GM23338 (cell line): ENCODE data around the gene EPHB2. TPM values are rescaled to one million over a fixed set of nuclear protein-coding genes. Genes with fewer than 3 reads are reported as not detected.

Experiments
- ATAC-seq: fragments of 200-7000 bp; cut with Tn5 transposase; 3 replicates; pipeline ENCODE4 v1.9.1; 2020
- DNase-seq: peaks from one replicate; pipeline ENCODE4 v3.0.0-alpha.2; 2015; ENCODE audit warnings: low spot score
- H2AFZ ChIP-seq: fragments of 200-600 bp; sonication (generic); 2 replicates; pipeline ENCODE4 v1.8.0; 2016; ENCODE audit warnings: antibody characterized with exemption, mild to moderate bottlenecking, moderate library complexity
- H3F3A ChIP-seq: fragments of 200-600 bp; sonication (generic); replicated peaks from 2 replicates; pipeline ENCODE4 v1.8.0; 2017; ENCODE audit warnings: antibody characterized with exemption, mixed run types, low read depth
- H3K27ac ChIP-seq: fragments of 200-600 bp; sonication (generic); 2 replicates; pipeline ENCODE4 v1.6.1; 2016; ENCODE audit warnings: low read depth
- H3K27me3 ChIP-seq: fragments of 200-600 bp; sonication (generic); 2 replicates; pipeline ENCODE4 v1.8.0; 2016; ENCODE audit warnings: mild to moderate bottlenecking, mixed run types, moderate library complexity; ENCODE audit not compliant: insufficient read depth
- H3K36me3 ChIP-seq: fragments of 200-600 bp; sonication (generic); 2 replicates; pipeline ENCODE4 v1.8.0; 2016; ENCODE audit warnings: mild to moderate bottlenecking; ENCODE audit not compliant: insufficient read depth
- H3K4me1 ChIP-seq: fragments of 200-600 bp; sonication (generic); 2 replicates; pipeline ENCODE4 v1.8.0; 2016; ENCODE audit warnings: mild to moderate bottlenecking, moderate library complexity; ENCODE audit not compliant: insufficient read depth
- H3K4me2 ChIP-seq: fragments of 200-600 bp; sonication (generic); 2 replicates; pipeline ENCODE4 v1.7.1; 2017; ENCODE audit warnings: mixed run types
- H3K4me3 ChIP-seq: fragments of 200-600 bp; sonication (generic); 2 replicates; pipeline ENCODE4 v1.6.1; 2016; ENCODE audit warnings: mixed run types
- H3K79me2 ChIP-seq: fragments of 200-600 bp; sonication (generic); replicated peaks from 2 replicates; pipeline ENCODE4 v1.8.0; 2017; ENCODE audit warnings: mild to moderate bottlenecking; ENCODE audit not compliant: insufficient read depth
- H3K9me2 ChIP-seq: fragments of 200-600 bp; sonication (generic); 2 replicates; pipeline ENCODE4 v1.8.0; 2017; ENCODE audit not compliant: insufficient read depth
- H4K20me1 ChIP-seq: fragments of 200-600 bp; sonication (generic); replicated peaks from 2 replicates; pipeline ENCODE4 v1.8.0; 2017; ENCODE audit warnings: mild to moderate bottlenecking; ENCODE audit not compliant: insufficient read depth
- H3K27ac Mint-ChIP-seq: 2 replicates; pipeline ENCODE4 v1.8.0; 2020; ENCODE audit warnings: inconsistent platforms, mild to moderate bottlenecking, moderate library complexity, mixed read lengths
- H3K27me3 Mint-ChIP-seq: 3 replicates; pipeline ENCODE4 v1.8.0; 2022; ENCODE audit warnings: low read depth, mild to moderate bottlenecking, moderate library complexity, mixed read lengths, inconsistent platforms; ENCODE audit not compliant: insufficient read depth, poor library complexity
- H3K36me3 Mint-ChIP-seq: 3 replicates; pipeline ENCODE4 v1.8.0; 2021; ENCODE audit warnings: low read depth, mild to moderate bottlenecking, inconsistent platforms, moderate library complexity, mixed read lengths
- H3K4me1 Mint-ChIP-seq: 3 replicates; pipeline ENCODE4 v1.8.0; 2020; ENCODE audit warnings: mild to moderate bottlenecking, inconsistent platforms, mixed read lengths
- H3K4me3 Mint-ChIP-seq: 3 replicates; pipeline ENCODE4 v1.8.0; 2021; ENCODE audit warnings: moderate library complexity, mild to moderate bottlenecking, inconsistent platforms, mixed read lengths
- H3K9me3 Mint-ChIP-seq: 3 replicates; pipeline ENCODE4 v1.8.0; 2020; ENCODE audit warnings: moderate library complexity, mild to moderate bottlenecking, inconsistent platforms, mixed read lengths
- EZH2phosphoT487 ChIP-seq: fragments of 200-600 bp; sonication (generic); IDR thresholded peaks from one replicate; pipeline ENCODE4 v1.8.1; 2018; ENCODE audit warnings: antibody characterized with exemption; ENCODE audit not compliant: unreplicated experiment
- NANOG ChIP-seq: IDR thresholded peaks from 2 replicates; pipeline ENCODE4 v1.6.1; 2016; ENCODE audit warnings: antibody characterized with exemption, borderline replicate concordance
- POLR2AphosphoS5 ChIP-seq: IDR thresholded peaks from 2 replicates; pipeline ENCODE4 v1.6.1; 2016; ENCODE audit warnings: antibody characterized with exemption, low read depth
- STAT1 ChIP-seq: IDR thresholded peaks from one replicate; pipeline ENCODE4 v1.6.1; 2016; ENCODE audit warnings: antibody characterized with exemption; ENCODE audit not compliant: unreplicated experiment
- ZNF114 ChIP-seq: fragments of 250-450 bp; sonication (Bioruptor Pico); IDR thresholded peaks from 2 replicates; pipeline ENCODE4 v1.5.0; 2020; ENCODE audit warnings: mild to moderate bottlenecking, moderate library complexity
- ZNF331 ChIP-seq: fragments of 250-450 bp; sonication (Bioruptor Pico); IDR thresholded peaks from 2 replicates; pipeline ENCODE4 v1.5.0; 2020; ENCODE audit warnings: low read depth, mild to moderate bottlenecking, moderate library complexity
- polyA plus RNA-seq: library from polyadenylated mRNA; unstranded; fragments of >200 nt; fragmentation: Nextera tagmentation; extraction: Ambion mirVana; gene quantifications from 2 replicates; pipeline ENCODE4 v1.2.1, GENCODE V29; 2016
- total RNA-seq: library from RNA; depleted of rRNA; stranded (reverse); fragments of >200 nt; shearing (Covaris generic); gene quantifications from 2 replicates; pipeline ENCODE4 v1.2.3, GENCODE V29; 2014
- TF ChIP-seq, protein P1 (sequence below), 2 experiments: fragments of 200-600 bp in 1 of 2; sonication (generic) in 1 of 2; conservative IDR thresholded peaks; 2 replicates each; pipeline versions ENCODE4 v1.5.1 to v1.6.1; 2016 to 2017; ENCODE audit warnings: antibody characterized with exemption in 2 of 2, low read depth in 2 of 2, mild to moderate bottlenecking in 2 of 2, moderate library complexity in 1 of 2
- TF ChIP-seq, protein P2 (sequence below): IDR thresholded peaks from one replicate; pipeline ENCODE4 v1.6.1; 2018; ENCODE audit warnings: antibody characterized with exemption; ENCODE audit not compliant: unreplicated experiment

EPHB2 gene
- total and polyA plus RNA-seq, 2 experiments from 2014 or later, result 4.1 to 20.1 TPM

DNA sequence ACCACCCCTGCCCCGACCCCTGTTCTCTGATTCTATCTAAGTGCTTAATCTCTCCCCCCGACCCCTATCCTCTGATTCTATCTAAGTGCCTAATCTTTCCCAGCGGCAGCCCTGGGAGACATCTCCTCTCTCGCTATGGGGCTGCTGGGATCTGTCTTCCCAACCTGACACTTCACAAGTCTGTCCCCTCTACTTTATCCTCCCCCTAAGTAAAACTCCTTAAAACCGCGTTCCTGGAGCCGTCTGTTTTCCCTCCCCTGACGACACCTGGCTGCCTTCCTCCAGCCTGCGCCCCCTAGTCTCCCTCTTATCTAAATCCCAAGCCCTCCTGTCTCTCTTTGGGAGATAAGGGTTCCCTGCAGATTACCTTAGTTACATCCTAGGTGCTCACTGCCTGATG is 30.5 kb downstream of the EPHB2 start:
- Histone ChIP-seq H3K36me3 (no peaks in the 10 kb centered on the region), H3K4me1 (no peaks in the 10 kb centered on the region), H3K4me3 (no peak overlapping the region), H3F3A (no peaks in the 10 kb centered on the region), H4K20me1 (no peaks in the 10 kb centered on the region), H3K4me2 (no peak overlapping the region), H3K27ac (no peak overlapping the region), H3K79me2 (no peaks in the 10 kb centered on the region), H2AFZ (no peak overlapping the region), H3K27me3 (no peaks in the 10 kb centered on the region), H3K9me2 (no peaks in the 10 kb centered on the region)
- Mint-ChIP-seq H3K9me3 (no peaks in the 10 kb centered on the region), H3K36me3 (no peaks in the 10 kb centered on the region), H3K4me3 (no peak overlapping the region), H3K27me3 (peaks cover 8% of the 10 kb centered on the region), H3K4me1 (peaks cover 5% of the 10 kb centered on the region; the same call in 2 of the 3 replicates), H3K27ac (no peak overlapping the region; the same call in 1 of the 2 replicates)
- TF ChIP-seq POLR2AphosphoS5 (no peak), STAT1 (no peak)
- TF ChIP-seq, protein P1, sequence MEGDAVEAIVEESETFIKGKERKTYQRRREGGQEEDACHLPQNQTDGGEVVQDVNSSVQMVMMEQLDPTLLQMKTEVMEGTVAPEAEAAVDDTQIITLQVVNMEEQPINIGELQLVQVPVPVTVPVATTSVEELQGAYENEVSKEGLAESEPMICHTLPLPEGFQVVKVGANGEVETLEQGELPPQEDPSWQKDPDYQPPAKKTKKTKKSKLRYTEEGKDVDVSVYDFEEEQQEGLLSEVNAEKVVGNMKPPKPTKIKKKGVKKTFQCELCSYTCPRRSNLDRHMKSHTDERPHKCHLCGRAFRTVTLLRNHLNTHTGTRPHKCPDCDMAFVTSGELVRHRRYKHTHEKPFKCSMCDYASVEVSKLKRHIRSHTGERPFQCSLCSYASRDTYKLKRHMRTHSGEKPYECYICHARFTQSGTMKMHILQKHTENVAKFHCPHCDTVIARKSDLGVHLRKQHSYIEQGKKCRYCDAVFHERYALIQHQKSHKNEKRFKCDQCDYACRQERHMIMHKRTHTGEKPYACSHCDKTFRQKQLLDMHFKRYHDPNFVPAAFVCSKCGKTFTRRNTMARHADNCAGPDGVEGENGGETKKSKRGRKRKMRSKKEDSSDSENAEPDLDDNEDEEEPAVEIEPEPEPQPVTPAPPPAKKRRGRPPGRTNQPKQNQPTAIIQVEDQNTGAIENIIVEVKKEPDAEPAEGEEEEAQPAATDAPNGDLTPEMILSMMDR (conservative IDR thresholded peaks at IDR 0.05; ENCODE audit: low read depth in 2 of 2), result peak in 1 of 2 experiments; percentile 32; a peak in 2 of 4 replicates
- ATAC-seq (peak; percentile 31), DNase-seq (peak; percentile 35)

DNA sequence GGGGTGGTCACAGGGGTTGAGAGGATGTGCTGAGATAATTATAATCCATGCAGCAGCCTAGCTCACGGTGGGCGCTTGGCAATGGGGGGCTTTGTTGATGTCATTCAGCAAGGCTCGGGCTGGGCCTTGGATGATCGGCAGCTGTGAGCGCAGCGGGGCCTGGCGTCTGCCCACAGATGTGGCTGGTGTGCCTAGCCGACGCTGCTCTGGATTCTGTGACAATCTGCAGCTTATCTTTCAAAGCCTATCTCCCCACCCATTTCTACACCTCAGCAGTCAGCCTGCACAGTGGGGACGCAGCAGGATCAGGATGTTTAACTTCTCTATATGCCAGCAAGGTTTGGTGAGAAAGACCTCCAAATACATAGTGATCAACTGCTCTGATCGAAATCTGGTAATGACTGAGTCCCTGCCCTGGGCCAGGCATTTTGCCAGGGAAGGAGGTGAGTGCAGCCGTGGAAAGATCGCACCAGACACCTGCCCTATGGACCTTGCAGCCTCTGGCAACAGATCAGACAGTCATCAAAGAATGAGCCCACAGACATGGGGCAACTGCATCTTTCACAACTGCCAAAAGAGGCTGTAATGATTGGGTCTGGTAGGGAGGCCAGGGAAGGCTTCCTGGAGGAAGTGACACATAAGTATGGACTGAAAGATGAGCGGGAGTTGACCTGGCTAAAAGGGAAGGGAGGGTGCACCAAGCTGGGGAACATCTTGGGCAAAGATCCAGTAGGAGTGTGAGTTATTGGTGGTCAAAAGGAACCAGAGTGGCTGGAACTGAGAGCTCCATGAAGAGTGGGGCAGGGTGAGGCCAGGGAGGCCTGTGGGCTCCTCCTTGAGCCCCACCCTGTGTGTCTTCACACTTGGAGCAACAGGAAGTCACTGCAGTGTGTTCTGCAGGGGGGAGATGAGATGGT is 35.3 kb downstream of the EPHB2 start:
- ATAC-seq, result no peak
- Histone ChIP-seq H3K79me2 (no peaks in the 10 kb centered on the region), H3K4me2 (no peak overlapping the region), H3K4me1 (no peaks in the 10 kb centered on the region), H2AFZ (no peak overlapping the region), H3F3A (no peaks in the 10 kb centered on the region), H3K4me3 (no peak overlapping the region), H3K36me3 (no peaks in the 10 kb centered on the region), H3K9me2 (no peaks in the 10 kb centered on the region), H3K27me3 (no peaks in the 10 kb centered on the region), H4K20me1 (no peaks in the 10 kb centered on the region; the same call in 1 of the 2 replicates), H3K27ac (no peak overlapping the region)
- H3K27me3 Mint-ChIP-seq, result peaks cover 6% of the 10 kb centered on the region
- no peaks in the 10 kb centered on the region for H3K9me3 Mint-ChIP-seq
- no peak overlapping the region; the same call in 1 of the 2 replicates for H3K27ac Mint-ChIP-seq
- no peak for DNase-seq
- no peak overlapping the region for H3K4me3 Mint-ChIP-seq
- peaks cover 7% of the 10 kb centered on the region for H3K4me1 Mint-ChIP-seq
- no peaks in the 10 kb centered on the region for H3K36me3 Mint-ChIP-seq
- TF ChIP-seq STAT1, result no peak
- TF ChIP-seq EZH2phosphoT487, result no peak
- TF ChIP-seq, protein P1 (conservative IDR thresholded peaks at IDR 0.05; ENCODE audit: low read depth in 2 of 2), result no peak
- TF ChIP-seq NANOG, result no peak
- no peak for TF ChIP-seq ZNF114 (CRISPR knock-in tag)
- TF ChIP-seq, protein P2, sequence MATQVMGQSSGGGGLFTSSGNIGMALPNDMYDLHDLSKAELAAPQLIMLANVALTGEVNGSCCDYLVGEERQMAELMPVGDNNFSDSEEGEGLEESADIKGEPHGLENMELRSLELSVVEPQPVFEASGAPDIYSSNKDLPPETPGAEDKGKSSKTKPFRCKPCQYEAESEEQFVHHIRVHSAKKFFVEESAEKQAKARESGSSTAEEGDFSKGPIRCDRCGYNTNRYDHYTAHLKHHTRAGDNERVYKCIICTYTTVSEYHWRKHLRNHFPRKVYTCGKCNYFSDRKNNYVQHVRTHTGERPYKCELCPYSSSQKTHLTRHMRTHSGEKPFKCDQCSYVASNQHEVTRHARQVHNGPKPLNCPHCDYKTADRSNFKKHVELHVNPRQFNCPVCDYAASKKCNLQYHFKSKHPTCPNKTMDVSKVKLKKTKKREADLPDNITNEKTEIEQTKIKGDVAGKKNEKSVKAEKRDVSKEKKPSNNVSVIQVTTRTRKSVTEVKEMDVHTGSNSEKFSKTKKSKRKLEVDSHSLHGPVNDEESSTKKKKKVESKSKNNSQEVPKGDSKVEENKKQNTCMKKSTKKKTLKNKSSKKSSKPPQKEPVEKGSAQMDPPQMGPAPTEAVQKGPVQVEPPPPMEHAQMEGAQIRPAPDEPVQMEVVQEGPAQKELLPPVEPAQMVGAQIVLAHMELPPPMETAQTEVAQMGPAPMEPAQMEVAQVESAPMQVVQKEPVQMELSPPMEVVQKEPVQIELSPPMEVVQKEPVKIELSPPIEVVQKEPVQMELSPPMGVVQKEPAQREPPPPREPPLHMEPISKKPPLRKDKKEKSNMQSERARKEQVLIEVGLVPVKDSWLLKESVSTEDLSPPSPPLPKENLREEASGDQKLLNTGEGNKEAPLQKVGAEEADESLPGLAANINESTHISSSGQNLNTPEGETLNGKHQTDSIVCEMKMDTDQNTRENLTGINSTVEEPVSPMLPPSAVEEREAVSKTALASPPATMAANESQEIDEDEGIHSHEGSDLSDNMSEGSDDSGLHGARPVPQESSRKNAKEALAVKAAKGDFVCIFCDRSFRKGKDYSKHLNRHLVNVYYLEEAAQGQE, result no peak
- TF ChIP-seq POLR2AphosphoS5, result no peak
- TF ChIP-seq ZNF331 (CRISPR knock-in tag), result no peak
